ENCODE results near the gene PRR36.

PRR36 gene

DNA sequence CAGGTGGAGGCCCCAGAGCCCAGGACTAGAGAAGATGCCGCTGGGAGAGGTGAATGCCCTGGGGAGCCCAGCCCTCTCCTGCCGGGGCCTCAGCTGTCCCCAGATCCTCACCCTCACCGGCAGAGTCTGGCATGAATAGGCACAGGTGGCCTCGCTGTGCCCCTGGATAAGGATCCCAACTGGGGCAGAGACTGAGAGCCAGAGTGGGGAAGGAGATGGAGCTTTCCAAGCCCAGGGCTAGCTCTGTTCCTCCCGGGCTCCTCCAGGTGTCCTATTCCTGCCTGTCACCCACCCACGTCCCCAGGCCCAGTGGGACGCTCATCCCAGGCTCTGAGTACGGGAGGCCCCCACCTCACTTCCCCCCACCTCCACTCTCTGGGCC, 16.5 kb downstream of the PRR36 start:
- peaks cover 43% of the 10 kb centered on the region for H3K27me3 Mint-ChIP-seq
- CTCF ChIA-PET: interaction anchor here (2.0 kb wide), 1 partner anchor 11 kb away, joined by 8 read pairs; no protein-coding TSS in a partner anchor
- no peak overlapping the region for H3K4me3 Mint-ChIP-seq
- peaks cover 6% of the 10 kb centered on the region for H3K4me1 Mint-ChIP-seq
- no peaks in the 10 kb centered on the region for H3K36me3 Mint-ChIP-seq
- H3K27ac Mint-ChIP-seq: no peak overlapping the region
- DNase-seq: no peak
- H3K9me3 Mint-ChIP-seq: no peaks in the 10 kb centered on the region

DNA sequence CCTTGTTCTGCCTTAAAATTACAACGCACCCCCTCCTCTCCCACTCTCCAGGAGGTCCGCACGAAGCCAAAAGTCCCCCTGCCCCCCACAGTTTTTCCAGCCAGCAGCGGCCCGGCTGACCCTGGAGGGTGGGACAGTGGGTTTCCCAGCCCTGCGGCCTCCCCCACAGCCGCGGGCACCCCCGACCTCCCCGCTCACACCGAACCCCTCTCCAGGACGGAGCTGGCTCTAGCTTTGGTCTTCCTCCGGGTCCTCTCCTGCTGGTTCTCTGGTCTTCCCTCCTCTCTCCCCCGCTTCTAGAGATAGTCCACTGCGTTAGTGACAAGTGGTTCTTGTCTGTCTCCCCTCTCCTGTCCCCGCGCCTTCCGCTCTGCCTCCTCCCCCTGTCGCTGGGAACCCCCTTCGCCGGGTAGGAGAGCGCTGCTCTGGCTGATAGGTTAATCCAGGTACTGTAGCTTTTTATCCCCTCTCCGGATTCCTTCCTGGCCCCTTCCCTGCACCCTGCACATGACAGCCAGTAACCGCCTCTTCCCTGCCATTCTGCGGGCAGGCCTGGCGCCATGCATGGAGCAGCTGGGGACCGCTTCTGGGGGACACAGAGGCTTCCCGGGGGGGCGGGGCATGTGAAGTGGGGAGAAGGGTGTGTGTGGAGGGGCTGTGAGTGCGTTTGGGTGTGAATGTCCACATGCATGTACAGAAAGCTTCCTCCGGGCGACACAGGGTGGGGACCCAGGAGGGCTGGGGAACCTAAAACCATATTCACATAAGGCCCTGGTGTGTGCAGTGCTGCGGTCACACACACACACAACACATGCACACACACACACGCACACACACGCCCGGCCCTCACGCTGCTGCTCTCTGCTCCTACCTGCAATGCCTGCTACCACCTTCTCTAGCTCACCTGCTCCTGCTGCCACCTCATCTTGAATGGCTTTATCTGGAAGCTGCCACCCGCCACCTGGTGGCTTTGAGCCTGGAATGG, 17.2 kb downstream of the PRR36 start:
- CTCF ChIA-PET: interaction anchor here (2.0 kb wide), 1 partner anchor 12 kb away, joined by 8 read pairs; no protein-coding TSS in a partner anchor
- peaks cover 4% of the 10 kb centered on the region for H3K4me1 Mint-ChIP-seq
- no peaks in the 10 kb centered on the region for H3K36me3 Mint-ChIP-seq
- DNase-seq: no peak
- no peaks in the 10 kb centered on the region for H3K9me3 Mint-ChIP-seq
- no peak overlapping the region for H3K27ac Mint-ChIP-seq
- H3K4me3 Mint-ChIP-seq: no peak overlapping the region
- peaks cover 35% of the 10 kb centered on the region for H3K27me3 Mint-ChIP-seq

DNA sequence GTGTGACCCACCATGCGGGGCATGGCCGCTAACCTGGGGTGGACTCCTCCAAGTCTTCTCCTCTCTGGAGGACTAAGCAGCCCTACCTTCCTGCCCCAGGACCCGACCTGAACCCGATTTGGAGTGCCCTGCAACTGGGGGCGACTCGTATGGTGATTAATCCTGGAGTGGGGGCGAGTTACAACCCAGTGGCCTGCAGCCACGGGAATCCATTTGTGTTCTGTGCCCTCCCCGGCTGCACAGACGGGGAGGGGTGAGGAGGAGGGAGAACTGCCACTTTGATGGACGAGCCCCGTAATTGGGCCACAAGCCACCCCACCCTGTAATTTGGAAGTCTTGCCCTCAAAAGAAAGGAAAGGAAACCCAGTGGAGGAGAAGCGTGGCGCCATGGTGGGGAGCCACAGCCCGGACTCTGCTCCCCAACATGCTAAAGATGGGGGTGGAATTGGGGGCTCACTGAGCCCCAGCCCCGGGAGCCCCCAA, 18.0 kb downstream of the PRR36 start:
- Mint-ChIP-seq H3K4me3 (no peak overlapping the region), H3K4me1 (peaks cover 4% of the 10 kb centered on the region), H3K27me3 (peaks cover 27% of the 10 kb centered on the region), H3K27ac (no peak overlapping the region), H3K36me3 (no peaks in the 10 kb centered on the region), H3K9me3 (no peaks in the 10 kb centered on the region)
- CTCF ChIA-PET: no interaction called here
- no peak for DNase-seq

DNA sequence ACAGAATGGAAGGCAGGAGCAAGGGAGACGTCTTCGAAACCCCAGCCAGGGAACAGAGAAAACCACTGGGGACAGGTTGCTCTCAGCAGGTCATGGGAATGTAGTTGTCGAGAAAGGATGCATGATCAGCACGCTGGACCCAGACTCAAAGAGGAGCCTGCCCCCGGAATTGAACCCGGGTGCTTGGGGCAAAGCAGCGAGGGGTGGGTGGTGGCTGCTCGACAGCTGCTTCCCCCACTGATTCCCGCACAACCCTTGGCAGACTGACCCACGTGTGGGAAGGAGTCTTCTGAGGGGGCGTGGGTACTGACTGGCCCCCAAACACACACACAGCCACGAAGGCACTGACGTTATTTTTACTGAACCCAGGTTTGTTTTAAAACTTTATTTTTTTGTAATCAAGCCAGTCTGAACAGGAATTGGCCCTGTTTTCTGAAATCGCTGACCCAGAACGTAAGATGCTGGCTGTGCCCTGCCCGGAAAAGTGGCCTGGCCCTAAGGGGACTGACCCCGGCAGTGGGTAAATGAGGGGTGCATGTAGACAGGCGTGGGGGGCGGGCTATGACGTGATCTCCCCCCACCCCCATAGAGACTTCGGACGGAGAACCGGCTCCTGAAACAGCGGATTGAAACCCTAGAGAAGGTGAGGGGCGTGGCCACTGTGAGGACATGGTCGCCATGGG, 18.6 kb downstream of the PRR36 start:
- Mint-ChIP-seq H3K27me3 (peaks cover 21% of the 10 kb centered on the region), H3K27ac (no peak overlapping the region), H3K36me3 (no peaks in the 10 kb centered on the region), H3K9me3 (no peaks in the 10 kb centered on the region), H3K4me3 (no peak overlapping the region), H3K4me1 (peaks cover 4% of the 10 kb centered on the region)
- CTCF ChIA-PET: no interaction called here
- DNase-seq: no peak

DNA sequence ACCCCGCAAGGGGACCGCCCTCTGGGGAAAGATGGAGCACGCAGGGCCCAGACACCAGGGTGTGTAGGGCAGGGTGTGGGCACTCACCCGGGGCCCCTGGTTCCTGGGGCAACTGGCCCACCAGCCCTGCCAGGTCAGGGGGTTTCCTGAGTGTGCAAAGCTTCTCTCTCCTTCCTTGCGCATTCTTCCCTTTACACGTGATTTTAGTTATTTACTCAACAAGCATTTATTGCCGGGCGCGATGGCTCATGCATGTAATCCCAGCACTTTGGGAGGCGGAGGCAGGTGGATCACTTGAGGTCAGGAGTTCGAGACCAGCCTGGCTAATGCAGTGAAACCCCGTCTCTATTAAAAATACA, 20.4 kb downstream of the PRR36 start:
- peaks cover 6% of the 10 kb centered on the region for H3K27me3 Mint-ChIP-seq
- DNase-seq: no peak
- no peaks in the 10 kb centered on the region for H3K9me3 Mint-ChIP-seq
- CTCF ChIA-PET: interaction anchor here (0.6 to 1.8 kb wide), 4 partner anchors 70 to 157 kb away, joined by 3 to 7 read pairs (median 4); no protein-coding TSS in a partner anchor
- H3K4me3 Mint-ChIP-seq: no peak overlapping the region
- H3K27ac Mint-ChIP-seq: no peak overlapping the region
- no peaks in the 10 kb centered on the region for H3K36me3 Mint-ChIP-seq
- H3K4me1 Mint-ChIP-seq: peaks cover 4% of the 10 kb centered on the region

DNA sequence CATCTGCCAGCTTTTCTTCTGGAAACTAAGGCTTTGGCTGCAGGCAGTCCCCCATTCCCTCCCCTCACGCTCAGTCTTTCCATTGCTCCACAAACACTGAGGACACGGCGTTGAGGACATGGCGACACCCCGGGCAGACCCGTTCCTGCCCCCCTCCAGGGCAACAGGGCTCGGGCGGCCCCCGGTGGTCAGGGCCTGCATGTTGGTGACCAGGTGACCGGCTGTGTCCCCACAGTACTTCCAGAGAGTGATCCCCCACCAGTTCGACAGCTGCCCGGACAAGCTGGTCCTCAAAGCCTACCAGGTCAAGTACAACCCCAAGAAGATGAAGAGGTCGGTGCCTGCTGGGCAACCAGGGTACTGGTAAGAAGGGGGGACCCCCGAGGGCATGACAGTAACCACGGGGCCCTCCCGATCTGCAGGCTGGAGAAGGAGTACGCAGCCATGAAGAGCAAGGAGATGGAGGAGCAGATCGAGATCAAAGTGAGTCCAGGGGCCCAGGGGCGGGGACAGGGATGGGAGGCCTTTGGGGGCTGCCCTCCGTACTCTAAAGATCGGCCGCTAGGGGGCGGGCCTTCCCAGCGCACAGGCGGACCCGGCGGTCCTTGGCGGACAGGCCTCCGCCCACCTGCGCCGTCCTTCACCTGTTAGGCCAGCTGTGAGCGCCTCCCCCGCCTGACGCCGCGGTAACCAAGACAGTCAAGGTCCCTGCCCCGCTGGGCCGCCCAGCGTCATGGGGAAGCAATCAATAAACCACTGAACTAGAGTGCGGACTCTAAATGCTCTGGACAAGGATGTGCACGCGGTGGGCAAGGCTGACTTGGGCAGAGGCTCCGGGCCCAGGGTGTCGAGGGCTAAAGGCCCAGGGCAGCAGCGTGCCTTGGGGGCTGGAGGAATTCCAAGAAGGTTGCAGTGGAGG, 21.1 kb downstream of the PRR36 start:
- H3K27me3 Mint-ChIP-seq: peaks cover 6% of the 10 kb centered on the region
- H3K9me3 Mint-ChIP-seq: no peaks in the 10 kb centered on the region
- no peak overlapping the region for H3K27ac Mint-ChIP-seq
- H3K4me1 Mint-ChIP-seq: peaks cover 4% of the 10 kb centered on the region
- peak; percentile 80 for DNase-seq
- CTCF ChIA-PET: interaction anchor here (0.6 to 1.8 kb wide), 11 partner anchors 8 to 301 kb away, joined by 3 to 7 read pairs (median 4); partner anchors contain the start of gene SNAPC2
- no peak overlapping the region for H3K4me3 Mint-ChIP-seq
- no peaks in the 10 kb centered on the region for H3K36me3 Mint-ChIP-seq

DNA sequence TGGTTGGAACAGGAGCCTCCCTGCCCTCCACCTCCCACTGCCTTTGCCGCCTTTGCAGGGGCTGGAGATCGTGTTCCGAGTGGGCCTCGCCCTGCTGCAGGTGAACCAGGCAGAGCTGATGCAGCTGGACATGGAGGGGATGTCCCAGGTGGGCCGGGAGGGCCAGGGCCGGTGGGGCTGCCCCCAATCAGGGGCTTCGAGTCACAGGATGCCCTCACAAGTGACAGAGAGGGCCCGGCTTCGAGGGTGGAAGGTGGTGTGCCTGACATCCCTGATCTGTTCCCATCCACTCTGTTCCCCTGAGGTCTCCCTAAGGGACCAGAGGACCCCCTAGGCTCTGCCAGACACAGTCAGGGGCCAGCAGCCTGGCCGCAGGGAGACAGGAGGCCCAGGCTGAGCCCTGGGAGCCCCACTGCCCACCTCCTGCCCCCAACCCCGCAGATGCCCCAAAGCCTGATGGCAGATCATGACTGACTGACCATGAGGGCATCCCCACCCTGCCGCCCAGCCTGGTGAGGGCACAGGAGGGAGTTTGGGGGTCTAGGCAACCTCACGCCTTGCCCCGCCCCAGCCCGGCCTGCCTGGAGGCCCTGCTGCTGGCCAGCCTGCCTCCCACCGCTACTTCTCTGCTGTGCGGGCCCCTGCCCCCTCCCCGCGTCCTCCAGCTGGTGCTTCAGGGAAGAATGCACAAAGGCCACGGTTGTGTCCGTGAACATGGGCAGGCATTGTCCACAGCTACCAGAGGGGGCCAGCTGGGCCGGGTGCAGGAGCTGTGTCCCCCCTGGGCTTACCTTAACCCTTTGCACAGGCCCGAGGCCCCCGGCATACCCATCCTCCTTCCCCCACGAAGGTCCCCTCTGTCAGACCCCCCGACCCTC, 22.3 kb downstream of the PRR36 start:
- no peaks in the 10 kb centered on the region for H3K36me3 Mint-ChIP-seq
- DNase-seq: no peak
- H3K27me3 Mint-ChIP-seq: peaks cover 6% of the 10 kb centered on the region
- H3K9me3 Mint-ChIP-seq: no peaks in the 10 kb centered on the region
- CTCF ChIA-PET: interaction anchor here (0.6 to 1.4 kb wide), 10 partner anchors 10 to 303 kb away, joined by 3 to 5 read pairs (median 4); partner anchors contain the start of gene SNAPC2
- H3K4me3 Mint-ChIP-seq: no peak overlapping the region
- H3K27ac Mint-ChIP-seq: no peak overlapping the region
- H3K4me1 Mint-ChIP-seq: peaks cover 4% of the 10 kb centered on the region

DNA sequence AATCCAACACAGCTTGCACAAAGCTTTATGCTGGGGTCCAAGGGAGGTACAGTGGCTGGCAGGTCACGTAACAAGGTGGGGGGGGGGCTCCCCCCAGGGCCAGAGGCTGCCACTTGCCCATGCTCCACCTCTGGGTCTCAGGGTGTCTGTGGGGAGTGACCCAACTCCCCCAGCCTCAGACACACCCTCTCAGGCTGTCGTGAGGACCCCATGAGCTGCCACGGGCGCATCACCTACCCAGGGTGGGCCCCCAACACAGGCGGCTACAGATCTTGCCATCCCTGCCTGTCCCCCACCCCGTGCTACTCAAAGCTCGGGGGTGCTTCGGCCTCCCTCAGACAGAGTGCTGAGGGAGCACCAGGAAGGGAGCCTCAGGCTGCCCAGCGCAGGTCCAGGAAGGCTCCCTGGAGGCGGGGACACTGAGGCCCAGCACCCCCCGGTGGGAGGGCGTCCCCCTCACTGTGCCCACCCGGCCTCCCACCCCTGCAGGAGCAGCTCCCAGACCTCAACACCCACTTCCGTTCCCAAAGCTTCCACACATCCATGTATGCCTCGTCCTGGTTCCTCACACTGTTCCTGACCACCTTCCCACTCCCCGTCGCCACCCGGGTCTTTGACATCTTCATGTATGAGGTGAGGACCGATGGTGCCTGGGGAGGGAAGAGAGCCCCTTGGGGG, 23.1 kb downstream of the PRR36 start:
- no peak overlapping the region for H3K4me3 Mint-ChIP-seq
- H3K4me1 Mint-ChIP-seq: peaks cover 4% of the 10 kb centered on the region
- CTCF ChIA-PET: no interaction called here
- H3K9me3 Mint-ChIP-seq: no peaks in the 10 kb centered on the region
- no peaks in the 10 kb centered on the region for H3K36me3 Mint-ChIP-seq
- no peak overlapping the region for H3K27ac Mint-ChIP-seq
- peaks cover 6% of the 10 kb centered on the region for H3K27me3 Mint-ChIP-seq
- DNase-seq: no peak

DNA sequence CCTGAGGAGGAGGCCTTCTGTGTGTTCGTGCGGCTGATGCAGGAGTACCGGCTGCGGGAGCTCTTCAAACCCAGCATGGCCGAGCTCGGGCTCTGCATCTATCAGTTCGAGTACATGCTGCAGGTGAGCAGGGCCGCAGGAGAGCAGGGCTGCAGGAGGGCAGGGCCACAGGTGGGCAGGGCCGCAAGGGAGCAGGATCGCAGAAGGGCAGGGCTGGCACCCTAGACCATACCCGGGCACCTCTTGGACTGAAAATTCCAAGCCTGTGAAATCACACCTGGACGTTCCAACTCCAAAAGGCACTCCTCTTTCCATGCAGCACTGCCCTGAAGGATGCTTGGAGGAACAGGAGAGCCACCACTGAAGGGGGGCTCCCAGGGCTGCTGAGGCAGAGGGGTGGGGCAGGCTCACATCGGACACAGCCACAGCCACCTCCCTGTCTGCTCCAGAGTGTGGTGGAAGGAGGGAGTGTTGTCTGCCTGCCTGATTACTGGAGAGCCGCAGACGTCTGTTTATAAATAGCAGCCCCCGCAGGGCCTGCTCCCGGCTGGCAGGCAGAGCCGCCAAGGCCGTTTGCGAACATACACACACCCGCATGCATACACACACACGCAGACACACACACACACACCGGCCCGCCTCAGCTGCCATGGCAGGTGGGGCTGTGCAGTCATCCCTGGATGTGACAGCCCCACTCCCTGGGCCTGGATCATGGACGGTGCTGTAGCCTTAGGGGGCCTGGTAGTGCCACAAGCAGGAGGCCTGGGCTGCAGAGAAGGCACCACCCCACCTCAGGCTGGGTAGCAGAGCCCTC, 24.0 kb downstream of the PRR36 start:
- DNase-seq: no peak
- peaks cover 6% of the 10 kb centered on the region for H3K27me3 Mint-ChIP-seq
- no peak overlapping the region for H3K4me3 Mint-ChIP-seq
- peaks cover 4% of the 10 kb centered on the region for H3K4me1 Mint-ChIP-seq
- no peaks in the 10 kb centered on the region for H3K9me3 Mint-ChIP-seq
- H3K27ac Mint-ChIP-seq: no peak overlapping the region
- CTCF ChIA-PET: no interaction called here
- H3K36me3 Mint-ChIP-seq: no peaks in the 10 kb centered on the region

DNA sequence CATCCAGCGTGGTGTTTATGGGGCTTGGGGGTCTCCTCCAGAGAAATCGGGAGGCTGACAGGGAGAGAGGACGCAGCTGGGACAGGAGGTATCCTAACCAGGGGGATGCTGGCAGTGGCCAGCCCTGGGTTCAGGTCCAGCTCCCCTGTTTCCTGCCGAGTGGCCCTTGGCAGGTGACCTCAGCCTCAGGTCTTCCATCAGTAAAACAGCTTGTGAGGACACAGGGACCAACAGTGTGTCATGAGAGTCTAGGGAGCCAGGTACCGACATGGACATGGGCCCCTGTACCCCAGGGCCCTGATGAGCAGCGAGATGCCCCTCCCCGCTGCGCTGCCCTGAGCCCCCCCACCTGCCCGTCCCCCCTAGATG, 24.6 kb downstream of the PRR36 start:
- no peaks in the 10 kb centered on the region for H3K9me3 Mint-ChIP-seq
- H3K4me3 Mint-ChIP-seq: no peak overlapping the region
- peaks cover 6% of the 10 kb centered on the region for H3K27me3 Mint-ChIP-seq
- peaks cover 4% of the 10 kb centered on the region for H3K4me1 Mint-ChIP-seq
- no peak for DNase-seq
- CTCF ChIA-PET: no interaction called here
- H3K27ac Mint-ChIP-seq: no peak overlapping the region
- H3K36me3 Mint-ChIP-seq: no peaks in the 10 kb centered on the region

DNA sequence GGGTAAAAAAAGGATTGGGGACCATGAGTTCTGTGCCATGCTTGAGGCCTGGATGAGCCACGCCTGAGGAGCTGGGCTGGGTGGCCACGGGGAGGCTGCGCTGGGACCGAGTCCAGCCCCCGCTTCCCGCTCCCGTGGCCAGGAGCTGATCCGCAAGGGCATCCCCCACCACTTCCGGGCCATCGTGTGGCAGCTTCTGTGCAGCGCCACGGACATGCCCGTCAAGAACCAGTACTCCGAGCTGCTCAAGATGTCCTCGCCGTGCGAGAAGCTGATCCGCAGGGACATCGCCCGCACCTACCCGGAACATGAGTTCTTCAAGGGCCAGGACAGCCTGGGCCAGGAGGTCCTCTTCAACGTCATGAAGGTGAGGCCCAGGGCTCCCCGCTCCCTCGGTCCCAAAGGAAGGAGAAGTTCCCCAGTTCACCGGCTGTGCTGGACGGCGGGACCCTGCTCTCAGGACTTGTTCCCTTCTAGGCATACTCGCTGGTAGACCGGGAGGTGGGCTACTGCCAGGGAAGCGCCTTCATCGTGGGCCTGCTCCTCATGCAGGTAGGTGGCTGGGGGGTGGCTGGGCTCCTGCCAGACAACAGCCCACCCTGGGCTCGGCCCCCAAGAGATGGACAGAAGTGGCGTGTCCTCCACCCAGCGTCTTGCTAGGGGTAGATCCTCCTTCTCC, 25.3 kb downstream of the PRR36 start:
- Mint-ChIP-seq H3K36me3 (no peaks in the 10 kb centered on the region), H3K9me3 (no peaks in the 10 kb centered on the region), H3K4me3 (no peak overlapping the region), H3K27ac (no peak overlapping the region), H3K4me1 (peaks cover 4% of the 10 kb centered on the region), H3K27me3 (peaks cover 6% of the 10 kb centered on the region)
- CTCF ChIA-PET: no interaction called here
- no peak for DNase-seq

DNA sequence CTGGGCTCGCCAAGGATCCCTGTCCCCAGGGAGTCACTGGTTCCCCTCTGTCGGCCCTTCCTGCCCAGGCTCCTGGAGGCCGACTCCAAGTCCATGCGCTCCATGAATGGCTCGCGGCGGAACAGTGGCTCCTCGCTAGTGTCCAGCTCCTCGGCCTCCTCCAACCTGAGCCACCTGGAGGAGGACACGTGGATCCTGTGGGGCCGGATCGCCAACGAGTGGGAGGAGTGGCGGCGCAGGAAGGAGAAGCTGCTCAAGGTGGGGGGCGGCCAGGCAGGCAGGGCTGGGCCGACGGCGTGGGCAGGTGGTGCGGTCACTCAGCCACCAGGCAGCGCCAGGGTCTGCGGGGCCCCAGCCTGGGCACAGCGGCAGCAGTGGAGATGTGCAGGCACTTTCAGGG, 26.5 kb downstream of the PRR36 start:
- Mint-ChIP-seq H3K27me3 (no peaks in the 10 kb centered on the region), H3K4me3 (no peak overlapping the region), H3K27ac (no peak overlapping the region), H3K36me3 (no peaks in the 10 kb centered on the region), H3K9me3 (no peaks in the 10 kb centered on the region), H3K4me1 (no peaks in the 10 kb centered on the region)
- DNase-seq: no peak
- CTCF ChIA-PET: no interaction called here
